ENCODE measurements around the gene RFX2.

- TF ChIP-seq EZH2phosphoT487 (IDR thresholded peaks at IDR 0.05; ENCODE audit: borderline replicate concordance, low read length) (no peak), CTCF (IDR thresholded peaks at IDR 0.05; ENCODE audit: low read depth, low read length, poor library complexity, severe bottlenecking) (no peak)
Measured at GRCh38 chr19:6044056-6044805, 66.1 kb downstream of the RFX2 start.

Measured in DOHH2 (cell line).